Articular chondrocyte of knee joint (primary cell): ENCODE results near the gene AFDN. TPM values are rescaled to one million over a fixed set of nuclear protein-coding genes. Genes with fewer than 3 reads are reported as not detected.

Experiments used
- total RNA-seq: library from RNA; depleted of rRNA; stranded (reverse); fragments of >200 nt; gene quantifications from 2 replicates; pipeline ENCODE4 v1.2.3, GENCODE V29; 2012

The AFDN gene, protein sequence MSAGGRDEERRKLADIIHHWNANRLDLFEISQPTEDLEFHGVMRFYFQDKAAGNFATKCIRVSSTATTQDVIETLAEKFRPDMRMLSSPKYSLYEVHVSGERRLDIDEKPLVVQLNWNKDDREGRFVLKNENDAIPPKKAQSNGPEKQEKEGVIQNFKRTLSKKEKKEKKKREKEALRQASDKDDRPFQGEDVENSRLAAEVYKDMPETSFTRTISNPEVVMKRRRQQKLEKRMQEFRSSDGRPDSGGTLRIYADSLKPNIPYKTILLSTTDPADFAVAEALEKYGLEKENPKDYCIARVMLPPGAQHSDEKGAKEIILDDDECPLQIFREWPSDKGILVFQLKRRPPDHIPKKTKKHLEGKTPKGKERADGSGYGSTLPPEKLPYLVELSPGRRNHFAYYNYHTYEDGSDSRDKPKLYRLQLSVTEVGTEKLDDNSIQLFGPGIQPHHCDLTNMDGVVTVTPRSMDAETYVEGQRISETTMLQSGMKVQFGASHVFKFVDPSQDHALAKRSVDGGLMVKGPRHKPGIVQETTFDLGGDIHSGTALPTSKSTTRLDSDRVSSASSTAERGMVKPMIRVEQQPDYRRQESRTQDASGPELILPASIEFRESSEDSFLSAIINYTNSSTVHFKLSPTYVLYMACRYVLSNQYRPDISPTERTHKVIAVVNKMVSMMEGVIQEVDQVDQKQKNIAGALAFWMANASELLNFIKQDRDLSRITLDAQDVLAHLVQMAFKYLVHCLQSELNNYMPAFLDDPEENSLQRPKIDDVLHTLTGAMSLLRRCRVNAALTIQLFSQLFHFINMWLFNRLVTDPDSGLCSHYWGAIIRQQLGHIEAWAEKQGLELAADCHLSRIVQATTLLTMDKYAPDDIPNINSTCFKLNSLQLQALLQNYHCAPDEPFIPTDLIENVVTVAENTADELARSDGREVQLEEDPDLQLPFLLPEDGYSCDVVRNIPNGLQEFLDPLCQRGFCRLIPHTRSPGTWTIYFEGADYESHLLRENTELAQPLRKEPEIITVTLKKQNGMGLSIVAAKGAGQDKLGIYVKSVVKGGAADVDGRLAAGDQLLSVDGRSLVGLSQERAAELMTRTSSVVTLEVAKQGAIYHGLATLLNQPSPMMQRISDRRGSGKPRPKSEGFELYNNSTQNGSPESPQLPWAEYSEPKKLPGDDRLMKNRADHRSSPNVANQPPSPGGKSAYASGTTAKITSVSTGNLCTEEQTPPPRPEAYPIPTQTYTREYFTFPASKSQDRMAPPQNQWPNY (N-terminal part only)
- 49.5 and 56.8 TPM in 2 replicates for total RNA-seq

DNA sequence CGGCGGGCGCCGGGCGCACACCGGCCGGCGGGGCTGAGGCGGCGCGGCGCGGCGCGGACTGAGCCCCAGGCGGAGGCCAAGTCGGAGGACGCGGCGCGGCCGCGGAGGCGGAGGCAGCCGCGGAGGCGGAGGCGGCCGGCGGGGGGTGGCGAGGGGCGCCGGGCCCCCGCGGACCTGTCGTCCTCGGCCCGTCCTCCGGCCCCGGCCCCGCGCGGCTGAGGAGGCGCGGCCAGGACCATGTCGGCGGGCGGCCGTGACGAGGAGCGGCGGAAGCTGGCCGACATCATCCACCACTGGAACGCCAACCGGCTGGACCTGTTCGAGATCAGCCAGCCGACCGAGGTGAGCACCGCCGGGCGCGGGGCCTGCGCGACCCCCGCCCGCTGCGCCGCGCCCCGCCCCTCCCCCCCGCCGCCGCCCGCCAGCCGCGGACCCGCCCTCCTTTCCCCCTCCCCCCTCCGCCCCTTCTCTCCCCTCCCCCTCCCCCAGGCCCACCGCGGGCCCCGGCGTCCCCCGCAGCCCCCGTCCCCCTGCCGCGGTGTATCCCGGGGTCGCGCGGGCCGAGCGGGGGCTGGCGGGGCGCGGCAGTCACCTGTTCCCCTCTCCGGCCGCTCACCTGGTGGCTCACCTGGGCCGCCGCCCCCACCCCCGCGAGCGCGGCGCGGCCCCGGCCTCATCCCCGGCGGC, at the start of gene AFDN:
AFDN (plus strand) TSS at position 16 of the 687 bp plus-strand sequence; CDS start at position 238, 222 bp downstream.

DNA sequence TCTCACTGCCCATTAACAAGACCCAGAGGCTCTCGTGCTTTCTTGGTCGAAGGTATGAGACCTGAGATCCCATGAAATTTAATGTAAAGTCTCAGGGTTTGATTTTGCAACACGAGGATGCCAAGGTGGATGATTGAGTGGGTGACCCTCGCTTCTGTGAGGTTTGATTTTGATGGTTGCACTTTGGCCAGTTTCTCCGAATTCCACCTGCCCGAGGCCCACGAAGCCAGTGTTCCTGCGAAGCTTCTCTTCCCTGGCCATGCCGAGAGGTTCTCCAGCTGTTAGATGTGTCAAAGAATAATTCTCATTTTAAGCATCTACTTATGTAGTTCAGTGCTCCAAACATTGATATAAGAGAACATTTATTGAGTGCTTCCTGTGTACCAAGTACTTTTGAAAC, 170.9 kb downstream of the AFDN start, which contains the start of gene KIF25:
KIF25 (plus strand) TSS at position 30 of the 400 bp plus-strand sequence. CDS start 31,915 bp downstream, outside the sequence.

Other genes with a start within 250 kb of the AFDN start
- not detected in 2 replicates for gene KIF25, start 170.8 kb downstream of the AFDN start, total RNA-seq